Progenitor cell of endocrine pancreas (in vitro differentiated cells): ENCODE results near the gene KCNJ6. TPM values are rescaled to one million over a fixed set of nuclear protein-coding genes. Genes with fewer than 3 reads are reported as not detected.
"Not testable (repeated sequence)": the region's sequence is repeated elsewhere in the genome, so short reads cannot be mapped to it uniquely, and the experiment has no call there.

ENCODE experiments used
- DNase-seq: peaks from one replicate; pipeline ENCODE4 v3.0.0; 2021; ENCODE audit warnings: low spot score; ENCODE audit not compliant: unreplicated experiment
- H3K27ac Mint-ChIP-seq: 2 replicates; pipeline ENCODE4 v1.8.0; 2021; ENCODE audit warnings: mild to moderate bottlenecking, moderate library complexity, mixed read lengths
- H3K27me3 Mint-ChIP-seq: 2 replicates; pipeline ENCODE4 v1.8.0; 2021; ENCODE audit warnings: mixed read lengths
- H3K36me3 Mint-ChIP-seq: 2 replicates; pipeline ENCODE4 v1.8.0; 2022; ENCODE audit warnings: mixed read lengths; ENCODE audit not compliant: insufficient read depth
- H3K4me1 Mint-ChIP-seq: 2 replicates; pipeline ENCODE4 v1.8.0; 2021; ENCODE audit warnings: low read depth, mixed read lengths
- H3K4me3 Mint-ChIP-seq: 2 replicates; pipeline ENCODE4 v1.8.0; 2021; ENCODE audit warnings: low read depth, mild to moderate bottlenecking, moderate library complexity, mixed read lengths
- H3K9me3 Mint-ChIP-seq: 2 replicates; pipeline ENCODE4 v1.8.0; 2021; ENCODE audit warnings: low read depth, mixed read lengths
- CTCF ChIP-seq: fragments of 200-600 bp; sonication (generic); IDR thresholded peaks from one replicate; pipeline ENCODE4 v1.5.0; 2021; ENCODE audit warnings: antibody characterized with exemption, mild to moderate bottlenecking; ENCODE audit not compliant: unreplicated experiment
- total RNA-seq: library from RNA; stranded (reverse); gene quantifications from 2 replicates; pipeline ENCODE4 v1.2.1, GENCODE V29; 2021

The KCNJ6 gene
- total RNA-seq, 1 donor from 2014 or later, result 3.3 TPM

- peaks cover 6% of the 10 kb centered on the region for H3K4me1 Mint-ChIP-seq
- no peak for TF ChIP-seq CTCF
- H3K36me3 Mint-ChIP-seq, result peaks cover 1% of the 10 kb centered on the region
- H3K27ac Mint-ChIP-seq, result no peak overlapping the region
- no peak for DNase-seq
- H3K27me3 Mint-ChIP-seq, result no peaks in the 10 kb centered on the region
- no peak overlapping the region for H3K4me3 Mint-ChIP-seq
- peaks cover 10% of the 10 kb centered on the region for H3K9me3 Mint-ChIP-seq
Observed at GRCh38 chr21:37936010-37936785, 19.9 kb upstream of the KCNJ6 start.

GRCh38 chr21:37932936-37933335 lies 16.7 kb upstream of the KCNJ6 start:
- Mint-ChIP-seq H3K4me1 (peaks cover 6% of the 10 kb centered on the region), H3K36me3 (peaks cover 1% of the 10 kb centered on the region), H3K4me3 (no peak overlapping the region), H3K27me3 (no peaks in the 10 kb centered on the region), H3K9me3 (peaks cover 3% of the 10 kb centered on the region), H3K27ac (no peak overlapping the region)
- no peak for TF ChIP-seq CTCF
- no peak for DNase-seq

- Mint-ChIP-seq H3K4me1 (no peaks in the 10 kb centered on the region), H3K27me3 (no peaks in the 10 kb centered on the region), H3K4me3 (no peak overlapping the region), H3K9me3 (no peaks in the 10 kb centered on the region), H3K36me3 (peaks cover 1% of the 10 kb centered on the region), H3K27ac (peak overlapping the region; percentile 56)
- DNase-seq, result no peak
- no peak for TF ChIP-seq CTCF
Observed at GRCh38 chr21:37927711-37928110, 11.5 kb upstream of the KCNJ6 start.

- Mint-ChIP-seq H3K27ac (no peak overlapping the region), H3K36me3 (no peaks in the 10 kb centered on the region), H3K9me3 (no peaks in the 10 kb centered on the region), H3K4me1 (no peaks in the 10 kb centered on the region), H3K27me3 (peaks cover 25% of the 10 kb centered on the region), H3K4me3 (no peak overlapping the region)
- DNase-seq, result no peak
- TF ChIP-seq CTCF, result no peak
Observed at GRCh38 chr21:37921091-37921490, 4.8 kb upstream of the KCNJ6 start.

GRCh38 chr21:37920302-37920701 lies 4.0 kb upstream of the KCNJ6 start:
- H3K27me3 Mint-ChIP-seq, result peaks cover 31% of the 10 kb centered on the region
- not testable (repeated sequence) for H3K27ac Mint-ChIP-seq, H3K4me3 Mint-ChIP-seq

GRCh38 chr21:37917612-37918011 lies 1.4 kb upstream of the KCNJ6 start:
- DNase-seq, result no peak
- H3K4me1 Mint-ChIP-seq, result peaks cover 4% of the 10 kb centered on the region
- H3K4me3 Mint-ChIP-seq, result no peak overlapping the region

More at GRCh38 chr21:37920302-37920701, 4.0 kb upstream of the KCNJ6 start:
- not testable (repeated sequence) for H3K4me1 Mint-ChIP-seq, H3K9me3 Mint-ChIP-seq, H3K36me3 Mint-ChIP-seq, DNase-seq

More at GRCh38 chr21:37917612-37918011, 1.4 kb upstream of the KCNJ6 start:
- no peak for TF ChIP-seq CTCF
- H3K27ac Mint-ChIP-seq, result no peak overlapping the region
- no peaks in the 10 kb centered on the region for H3K36me3 Mint-ChIP-seq
- peaks cover 56% of the 10 kb centered on the region for H3K27me3 Mint-ChIP-seq
- no peaks in the 10 kb centered on the region for H3K9me3 Mint-ChIP-seq
